Measurements from ENCODE around the gene LYPD6B. TPM values are rescaled to one million over a fixed set of nuclear protein-coding genes. Genes with fewer than 3 reads are reported as not detected.

LYPD6B gene
- total and polyA plus RNA-seq, 10 of the 15 experiments (the other 5 are each of a cell fraction or from before 2014, with no cell fraction given), result 1.0 to 6.6 (median 4.0) TPM

DNA sequence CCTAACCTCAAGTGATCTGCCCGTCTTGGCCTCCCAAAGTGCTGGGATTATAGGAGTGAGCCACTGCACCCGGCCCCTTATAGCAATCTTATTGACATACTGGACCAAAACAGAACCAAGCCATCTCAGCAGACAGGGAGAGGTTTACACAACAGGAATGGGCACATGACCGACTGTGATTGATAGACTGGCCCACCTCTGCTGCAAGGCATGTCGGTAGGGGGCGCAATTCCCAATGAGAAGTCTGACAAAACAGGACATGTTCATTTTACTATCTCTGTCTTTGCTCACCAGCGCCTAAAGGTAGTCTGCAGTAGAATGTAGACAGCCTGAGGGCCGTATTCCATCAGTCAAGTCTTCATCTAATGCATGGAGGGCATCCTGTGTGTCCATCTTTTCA is 2.0 kb downstream of the LYPD6B start (continued):
- TF ChIP-seq WRNIP1 (IDR thresholded peaks at IDR 0.05; ENCODE audit: borderline replicate concordance, low read depth, low read length) (no peak), CBFB (IDR thresholded peaks at IDR 0.05; ENCODE audit: low read depth) (no peak), MTA3 (IDR thresholded peaks at IDR 0.05; ENCODE audit: borderline replicate concordance, low read length) (no peak), KLF5 (IDR thresholded peaks at IDR 0.05; ENCODE audit: partially characterized antibody) (no peak), EP300 (IDR thresholded peaks at IDR 0.05; ENCODE audit: borderline replicate concordance in 1 of 2, control insufficient read depth in 1 of 2, low read depth in 2 of 2, low read length in 2 of 2) (no peak), USF2 (IDR thresholded peaks at IDR 0.05; ENCODE audit: borderline replicate concordance, low read depth, low read length) (peak; percentile 8; the same call in 1 of the 2 replicates), NRF1 (conservative IDR thresholded peaks at IDR 0.05; ENCODE audit: low read depth, low read length) (no peak), SREBF1 (IDR thresholded peaks at IDR 0.05; ENCODE audit: low read length) (no peak), MYB (IDR thresholded peaks at IDR 0.05; ENCODE audit: borderline replicate concordance, low read depth, low read length) (no peak), YBX1 (IDR thresholded peaks at IDR 0.05) (no peak), ZNF592 (IDR thresholded peaks at IDR 0.05) (no peak), STAT3 (IDR thresholded peaks at IDR 0.05; ENCODE audit: low read depth, low read length) (no peak), ESRRA (IDR thresholded peaks at IDR 0.05; ENCODE audit: low read length) (no peak), CHD2 (IDR thresholded peaks at IDR 0.05; ENCODE audit: borderline replicate concordance, low read depth, low read length) (no peak)
- TF ChIP-seq, protein P1, sequence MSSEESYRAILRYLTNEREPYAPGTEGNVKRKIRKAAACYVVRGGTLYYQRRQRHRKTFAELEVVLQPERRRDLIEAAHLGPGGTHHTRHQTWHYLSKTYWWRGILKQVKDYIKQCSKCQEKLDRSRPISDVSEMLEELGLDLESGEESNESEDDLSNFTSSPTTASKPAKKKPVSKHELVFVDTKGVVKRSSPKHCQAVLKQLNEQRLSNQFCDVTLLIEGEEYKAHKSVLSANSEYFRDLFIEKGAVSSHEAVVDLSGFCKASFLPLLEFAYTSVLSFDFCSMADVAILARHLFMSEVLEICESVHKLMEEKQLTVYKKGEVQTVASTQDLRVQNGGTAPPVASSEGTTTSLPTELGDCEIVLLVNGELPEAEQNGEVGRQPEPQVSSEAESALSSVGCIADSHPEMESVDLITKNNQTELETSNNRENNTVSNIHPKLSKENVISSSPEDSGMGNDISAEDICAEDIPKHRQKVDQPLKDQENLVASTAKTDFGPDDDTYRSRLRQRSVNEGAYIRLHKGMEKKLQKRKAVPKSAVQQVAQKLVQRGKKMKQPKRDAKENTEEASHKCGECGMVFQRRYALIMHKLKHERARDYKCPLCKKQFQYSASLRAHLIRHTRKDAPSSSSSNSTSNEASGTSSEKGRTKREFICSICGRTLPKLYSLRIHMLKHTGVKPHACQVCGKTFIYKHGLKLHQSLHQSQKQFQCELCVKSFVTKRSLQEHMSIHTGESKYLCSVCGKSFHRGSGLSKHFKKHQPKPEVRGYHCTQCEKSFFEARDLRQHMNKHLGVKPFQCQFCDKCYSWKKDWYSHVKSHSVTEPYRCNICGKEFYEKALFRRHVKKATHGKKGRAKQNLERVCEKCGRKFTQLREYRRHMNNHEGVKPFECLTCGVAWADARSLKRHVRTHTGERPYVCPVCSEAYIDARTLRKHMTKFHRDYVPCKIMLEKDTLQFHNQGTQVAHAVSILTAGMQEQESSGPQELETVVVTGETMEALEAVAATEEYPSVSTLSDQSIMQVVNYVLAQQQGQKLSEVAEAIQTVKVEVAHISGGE (CRISPR knock-in tag; IDR thresholded peaks at IDR 0.05), result no peak
- TF ChIP-seq, protein P2, sequence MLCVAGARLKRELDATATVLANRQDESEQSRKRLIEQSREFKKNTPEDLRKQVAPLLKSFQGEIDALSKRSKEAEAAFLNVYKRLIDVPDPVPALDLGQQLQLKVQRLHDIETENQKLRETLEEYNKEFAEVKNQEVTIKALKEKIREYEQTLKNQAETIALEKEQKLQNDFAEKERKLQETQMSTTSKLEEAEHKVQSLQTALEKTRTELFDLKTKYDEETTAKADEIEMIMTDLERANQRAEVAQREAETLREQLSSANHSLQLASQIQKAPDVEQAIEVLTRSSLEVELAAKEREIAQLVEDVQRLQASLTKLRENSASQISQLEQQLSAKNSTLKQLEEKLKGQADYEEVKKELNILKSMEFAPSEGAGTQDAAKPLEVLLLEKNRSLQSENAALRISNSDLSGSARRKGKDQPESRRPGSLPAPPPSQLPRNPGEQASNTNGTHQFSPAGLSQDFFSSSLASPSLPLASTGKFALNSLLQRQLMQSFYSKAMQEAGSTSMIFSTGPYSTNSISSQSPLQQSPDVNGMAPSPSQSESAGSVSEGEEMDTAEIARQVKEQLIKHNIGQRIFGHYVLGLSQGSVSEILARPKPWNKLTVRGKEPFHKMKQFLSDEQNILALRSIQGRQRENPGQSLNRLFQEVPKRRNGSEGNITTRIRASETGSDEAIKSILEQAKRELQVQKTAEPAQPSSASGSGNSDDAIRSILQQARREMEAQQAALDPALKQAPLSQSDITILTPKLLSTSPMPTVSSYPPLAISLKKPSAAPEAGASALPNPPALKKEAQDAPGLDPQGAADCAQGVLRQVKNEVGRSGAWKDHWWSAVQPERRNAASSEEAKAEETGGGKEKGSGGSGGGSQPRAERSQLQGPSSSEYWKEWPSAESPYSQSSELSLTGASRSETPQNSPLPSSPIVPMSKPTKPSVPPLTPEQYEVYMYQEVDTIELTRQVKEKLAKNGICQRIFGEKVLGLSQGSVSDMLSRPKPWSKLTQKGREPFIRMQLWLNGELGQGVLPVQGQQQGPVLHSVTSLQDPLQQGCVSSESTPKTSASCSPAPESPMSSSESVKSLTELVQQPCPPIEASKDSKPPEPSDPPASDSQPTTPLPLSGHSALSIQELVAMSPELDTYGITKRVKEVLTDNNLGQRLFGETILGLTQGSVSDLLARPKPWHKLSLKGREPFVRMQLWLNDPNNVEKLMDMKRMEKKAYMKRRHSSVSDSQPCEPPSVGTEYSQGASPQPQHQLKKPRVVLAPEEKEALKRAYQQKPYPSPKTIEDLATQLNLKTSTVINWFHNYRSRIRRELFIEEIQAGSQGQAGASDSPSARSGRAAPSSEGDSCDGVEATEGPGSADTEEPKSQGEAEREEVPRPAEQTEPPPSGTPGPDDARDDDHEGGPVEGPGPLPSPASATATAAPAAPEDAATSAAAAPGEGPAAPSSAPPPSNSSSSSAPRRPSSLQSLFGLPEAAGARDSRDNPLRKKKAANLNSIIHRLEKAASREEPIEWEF (IDR thresholded peaks at IDR 0.05; ENCODE audit: insufficient replicate concordance, low read depth, low read length), result no peak
- TF ChIP-seq, protein P3, sequence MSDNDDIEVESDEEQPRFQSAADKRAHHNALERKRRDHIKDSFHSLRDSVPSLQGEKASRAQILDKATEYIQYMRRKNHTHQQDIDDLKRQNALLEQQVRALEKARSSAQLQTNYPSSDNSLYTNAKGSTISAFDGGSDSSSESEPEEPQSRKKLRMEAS (IDR thresholded peaks at IDR 0.05; ENCODE audit: low read depth, low read length), result no peak
